Activated naive CD4-positive, alpha-beta T cell (primary cell): ENCODE data around the gene PTCD2.

ENCODE experiments used
- DNase-seq, 4 experiments: peaks; one replicate each; lab custom pipeline; 2025; lab: John Stamatoyannopoulos, UW

Gene PTCD2

GRCh38 chr5:72415616-72416325, 95.6 kb downstream of the PTCD2 start:
- DNase-seq: no peak

GRCh38 chr5:72417333-72418062, 97.3 kb downstream of the PTCD2 start:
- no peak for DNase-seq
